DOHH2 (cell line): Measurements from ENCODE around the gene ZP3.

Experiments used
- CTCF ChIP-seq: fragments of 200-600 bp; sonication (generic); IDR thresholded peaks from one replicate; pipeline ENCODE4 v1.5.1; 2014; ENCODE audit warnings: antibody characterized with exemption, mild to moderate bottlenecking, low read depth, low read length; ENCODE audit not compliant: poor library complexity, severe bottlenecking
- EZH2phosphoT487 ChIP-seq: fragments of 200-600 bp; sonication (generic); IDR thresholded peaks from 2 replicates; pipeline ENCODE4 v1.6.1; 2017; ENCODE audit warnings: borderline replicate concordance, mild to moderate bottlenecking, antibody characterized with exemption, low read length, moderate library complexity, mixed read lengths

DNA sequence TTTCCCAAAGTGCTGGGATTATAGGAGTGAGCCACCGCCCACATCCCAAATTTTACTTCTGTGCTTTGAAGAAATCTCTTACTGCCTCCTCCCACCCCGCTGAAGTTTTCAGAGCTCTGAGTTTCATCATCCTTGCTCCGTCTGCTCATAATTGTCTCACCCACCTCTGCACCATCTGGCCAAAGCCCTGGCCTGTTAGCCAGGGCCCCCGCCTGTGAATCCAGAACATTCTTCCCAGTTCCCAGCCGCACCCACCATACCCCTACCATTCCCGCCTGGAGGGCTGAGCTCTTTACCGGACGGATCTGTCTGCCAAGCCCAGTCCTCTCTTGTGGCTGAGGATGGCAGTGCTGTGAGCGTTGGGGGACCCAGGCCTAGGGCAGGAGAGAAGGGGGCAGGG is 29.8 kb upstream of the ZP3 start:
- TF ChIP-seq CTCF (no peak), EZH2phosphoT487 (no peak)
